ENCODE measurements around the gene IL20RB.
"Not testable (repeated sequence)": the region's sequence is repeated elsewhere in the genome, so short reads cannot be mapped to it uniquely, and the experiment has no call there.

The IL20RB gene

GRCh38 chr3:136946978-136947377 lies 10.8 kb upstream of the IL20RB start:
- DNase-seq (ENCODE audit: low read depth, low spot score): no peak

GRCh38 chr3:136947477-136947876 lies 10.3 kb upstream of the IL20RB start:
- no peak for DNase-seq (ENCODE audit: low read depth, low spot score)

GRCh38 chr3:136949146-136949545 lies 8.6 kb upstream of the IL20RB start:
- no peak for DNase-seq (ENCODE audit: low read depth, low spot score)

- no peak for DNase-seq (ENCODE audit: low read depth, low spot score)
Measured at GRCh38 chr3:136949708-136950107, 8.1 kb upstream of the IL20RB start.

GRCh38 chr3:136950623-136951022 lies 7.2 kb upstream of the IL20RB start:
- no peak for DNase-seq (ENCODE audit: low read depth, low spot score)

- no peak for DNase-seq (ENCODE audit: low read depth, low spot score)
Measured at GRCh38 chr3:136952292-136952691, 5.5 kb upstream of the IL20RB start.

GRCh38 chr3:136954251-136954650 lies 3.5 kb upstream of the IL20RB start:
- no peak for DNase-seq (ENCODE audit: low read depth, low spot score)

GRCh38 chr3:136954980-136955780 lies 2.6 kb upstream of the IL20RB start:
- DNase-seq (ENCODE audit: low read depth, low spot score): no peak

GRCh38 chr3:136955813-136956212 lies 2.0 kb upstream of the IL20RB start:
- no peak for DNase-seq (ENCODE audit: low read depth, low spot score)

GRCh38 chr3:136956971-136957370 lies 812 bp upstream of the IL20RB start:
- DNase-seq (ENCODE audit: low read depth, low spot score): no peak

- no peak for DNase-seq (ENCODE audit: low read depth, low spot score)
Measured at GRCh38 chr3:136958939-136959338, 1.2 kb downstream of the IL20RB start.

GRCh38 chr3:136959599-136959998 lies 1.8 kb downstream of the IL20RB start:
- DNase-seq (ENCODE audit: low read depth, low spot score): no peak

- DNase-seq (ENCODE audit: low read depth, low spot score): no peak
Measured at GRCh38 chr3:136960838-136961836, 3.4 kb downstream of the IL20RB start.

GRCh38 chr3:136962927-136963326 lies 5.1 kb downstream of the IL20RB start:
- DNase-seq (ENCODE audit: low read depth, low spot score): no peak

GRCh38 chr3:136969539-136969938 lies 11.8 kb downstream of the IL20RB start:
- not testable (repeated sequence) for DNase-seq (ENCODE audit: low read depth, low spot score)

GRCh38 chr3:136973352-136973751 lies 15.6 kb downstream of the IL20RB start:
- DNase-seq (ENCODE audit: low read depth, low spot score): no peak

GRCh38 chr3:136974670-136975069 lies 16.9 kb downstream of the IL20RB start:
- no peak for DNase-seq (ENCODE audit: low read depth, low spot score)

- DNase-seq (ENCODE audit: low read depth, low spot score): no peak
Measured at GRCh38 chr3:136979204-136979603, 21.4 kb downstream of the IL20RB start.

- DNase-seq (ENCODE audit: low read depth, low spot score): no peak
Measured at GRCh38 chr3:136979684-136980083, 21.9 kb downstream of the IL20RB start.

- DNase-seq (ENCODE audit: low read depth, low spot score): no peak
Measured at GRCh38 chr3:136982033-136982432, 24.2 kb downstream of the IL20RB start.

GRCh38 chr3:136982520-136983138 lies 24.8 kb downstream of the IL20RB start:
- no peak for DNase-seq (ENCODE audit: low read depth, low spot score)

- DNase-seq (ENCODE audit: low read depth, low spot score): no peak
Measured at GRCh38 chr3:136984837-136985236, 27.1 kb downstream of the IL20RB start.
